IMR-90 (cell line): ENCODE results near the gene BAZ2B. TPM values are rescaled to one million over a fixed set of nuclear protein-coding genes. Genes with fewer than 3 reads are reported as not detected.

Experiments used
- ATAC-seq: fragments of 200-7000 bp; cut with Tn5 transposase; 2 replicates; pipeline ENCODE4 v1.9.1; 2020; ENCODE audit warnings: low read depth, mild to moderate bottlenecking, moderate library complexity
- BruUV-seq: library from RNA; stranded (reverse); fragments of 400-500 nt; replicated peaks from 2 replicates; lab custom pipeline; 2021; lab: Mats Ljungman, UMichigan
- CTCF ChIA-PET: fragments of 300-600 bp; formaldehyde crosslinking; extraction: SDS; loops from one replicate; lab custom pipeline; 2021; ENCODE audit warnings: antibody characterized with exemption; lab: Yijun Ruan, JAX
- POLR2A ChIA-PET: fragments of 300-600 bp; sonication (Branson Sonifier 250); formaldehyde crosslinking; loops from one replicate; lab custom pipeline; 2022; ENCODE audit warnings: antibody characterized with exemption; ENCODE audit not compliant: unreplicated experiment; lab: Charles Lee
- DNase-seq: peaks from one replicate; pipeline ENCODE4 v3.0.0; 2013
- H2AFZ ChIP-seq: replicated peaks from 2 replicates; pipeline ENCODE3; 2013; ENCODE audit warnings: low read length, mild to moderate bottlenecking; ENCODE audit not compliant: poor library complexity
- H2AK5ac ChIP-seq: 2 replicates; pipeline ENCODE4 v1.6.1; 2013; ENCODE audit warnings: low read depth, low read length, inconsistent platforms
- H2AK9ac ChIP-seq: replicated peaks from 2 replicates; pipeline ENCODE3; 2013; ENCODE audit warnings: mild to moderate bottlenecking, low read depth, low read length, moderate library complexity; ENCODE audit not compliant: poor library complexity
- H2BK120ac ChIP-seq: 2 replicates; pipeline ENCODE4 v1.6.1; 2013; ENCODE audit warnings: low read depth, low read length, inconsistent platforms
- H2BK15ac ChIP-seq: 3 replicates; pipeline ENCODE4 v1.6.1; 2013; ENCODE audit warnings: low read depth, low read length, inconsistent platforms
- H2BK20ac ChIP-seq: 2 replicates; pipeline ENCODE4 v1.6.1; 2013; ENCODE audit warnings: low read depth, mild to moderate bottlenecking, inconsistent platforms, low read length, moderate library complexity
- H2BK5ac ChIP-seq: 2 replicates; pipeline ENCODE4 v1.6.1; 2013; ENCODE audit warnings: mild to moderate bottlenecking, low read depth, low read length, inconsistent platforms; ENCODE audit not compliant: poor library complexity, severe bottlenecking
- H3K14ac ChIP-seq: replicated peaks from 2 replicates; pipeline ENCODE4 v1.6.1; 2013; ENCODE audit warnings: low read depth, low read length, inconsistent platforms
- H3K18ac ChIP-seq: 2 replicates; pipeline ENCODE4 v1.6.1; 2013; ENCODE audit warnings: low read depth, low read length, control low read depth
- H3K23ac ChIP-seq: 2 replicates; pipeline ENCODE4 v1.6.1; 2013; ENCODE audit warnings: low read depth, low read length, inconsistent platforms
- H3K27ac ChIP-seq: 2 replicates; pipeline ENCODE4 v1.5.1; 2013; ENCODE audit warnings: mild to moderate bottlenecking, control low read depth, low read length; ENCODE audit not compliant: insufficient read depth
- H3K27me3 ChIP-seq: 2 replicates; pipeline ENCODE4 v1.6.1; 2013; ENCODE audit warnings: low read length; ENCODE audit not compliant: control insufficient read depth, insufficient read depth
- H3K36me3 ChIP-seq: 2 replicates; pipeline ENCODE4 v1.6.1; 2013; ENCODE audit warnings: low read length, mixed read lengths; ENCODE audit not compliant: control insufficient read depth, insufficient read depth
- H3K4ac ChIP-seq: 2 replicates; pipeline ENCODE4 v1.6.1; 2013; ENCODE audit warnings: low read depth, low read length, inconsistent platforms
- H3K4me1 ChIP-seq: 2 replicates; pipeline ENCODE4 v1.6.1; 2013; ENCODE audit warnings: low read length, mixed read lengths; ENCODE audit not compliant: control insufficient read depth, insufficient read depth
- H3K4me2 ChIP-seq: 2 replicates; pipeline ENCODE4 v1.6.1; 2013; ENCODE audit warnings: low read depth, mild to moderate bottlenecking, control low read depth, low read length, moderate library complexity
- H3K4me3 ChIP-seq: 2 replicates; pipeline ENCODE4 v1.5.1; 2013; ENCODE audit warnings: low read depth, mild to moderate bottlenecking, control low read depth, low read length, moderate library complexity; ENCODE audit not compliant: insufficient read depth
- H3K56ac ChIP-seq: 2 replicates; pipeline ENCODE4 v1.6.1; 2013; ENCODE audit warnings: low read length, inconsistent platforms; ENCODE audit not compliant: insufficient read depth; ENCODE audit errors: extremely low read depth
- H3K79me1 ChIP-seq, 2 experiments: 2 replicates each; pipeline ENCODE4 v1.6.1; 2013; ENCODE audit warnings: low read length in 2 of 2, inconsistent platforms in 1 of 2, low read depth in 1 of 2
- H3K9ac ChIP-seq: 2 replicates; pipeline ENCODE4 v1.6.1; 2013; ENCODE audit warnings: low read depth, low read length, control low read depth
- H3K9me1 ChIP-seq: 2 replicates; pipeline ENCODE4 v1.6.1; 2013; ENCODE audit warnings: low read length, inconsistent platforms; ENCODE audit not compliant: insufficient read depth
- H3K9me3 ChIP-seq: 2 replicates; pipeline ENCODE4 v1.6.1; 2013; ENCODE audit warnings: low read length; ENCODE audit not compliant: control insufficient read depth, insufficient read depth
- H4K20me1 ChIP-seq: 2 replicates; pipeline ENCODE4 v1.6.1; 2013; ENCODE audit warnings: low read length, inconsistent platforms; ENCODE audit not compliant: insufficient read depth
- H4K5ac ChIP-seq: 2 replicates; pipeline ENCODE4 v1.6.1; 2013; ENCODE audit warnings: mild to moderate bottlenecking, low read depth, low read length, control low read depth
- H4K8ac ChIP-seq, 2 experiments: 2 replicates each; pipeline ENCODE4 v1.6.1; 2013; ENCODE audit warnings: low read depth in 2 of 2, low read length in 2 of 2, control low read depth in 1 of 2, inconsistent platforms in 1 of 2
- H4K91ac ChIP-seq: 2 replicates; pipeline ENCODE4 v1.6.1; 2013; ENCODE audit warnings: low read depth, low read length, inconsistent platforms; ENCODE audit not compliant: insufficient read depth
- BHLHE40 ChIP-seq: fragments of 150-350 bp; IDR thresholded peaks from 2 replicates; pipeline ENCODE4 v1.6.1; 2016; ENCODE audit warnings: mild to moderate bottlenecking, low read depth, low read length
- WGBS, 2 experiments: methylation state at CpG; one replicate each; pipeline versions ENCODE4 v1.1.5 to v1.1.7; 2013; ENCODE audit warnings: missing lambda C conversion rate in 2 of 2; ENCODE audit not compliant: insufficient read length in 1 of 2; ENCODE audit errors: extremely low coverage in 2 of 2; 5-methylcytosine and 5-hydroxymethylcytosine counted together
- dilution Hi-C: fragments of 300-500 bp; cut with HindIII; formaldehyde crosslinking; loops from one replicate; pipeline ENCODE4 v1.14.3; 2018; ENCODE audit warnings: low sequenced_read_pairs; ENCODE audit not compliant: unreplicated experiment
- in situ Hi-C: fragments of 300-500 bp; cut with MboI; formaldehyde crosslinking; loops from 3 replicates; pipeline ENCODE4 v1.14.3; 2019; ENCODE audit warnings: low sequenced_read_pairs, inconsistent platforms, mixed read lengths
- intact Hi-C: fragments of 100-400 bp; cut with micrococcal nuclease; formaldehyde crosslinking; loops from 2 replicates; pipeline ENCODE4 v1.10.0; 2022
- polyA plus RNA-seq, 3 experiments: library from polyadenylated mRNA; depleted of rRNA; stranded (reverse); fragments of >200 nt; gene quantifications; 2 replicates each; pipeline ENCODE4 v1.2.3, GENCODE V29; 2012; ENCODE audit warnings: low replicate concordance in 1 of 3
- total RNA-seq: library from RNA; depleted of rRNA; stranded (reverse); fragments of >200 nt; gene quantifications from 2 replicates; pipeline ENCODE4 v1.2.3, GENCODE V29; 2012

The BAZ2B gene
- total and polyA plus RNA-seq, 2 of the 4 experiments (the other 2 are of a cell fraction): 8.9 to 42.1 TPM

GRCh38 chr2:159419403-159419802 is 196.9 kb downstream of the BAZ2B start:
- dilution Hi-C loops: no loop called here
- no peaks in the 10 kb centered on the region for H4K20me1 ChIP-seq
- H2BK20ac ChIP-seq: no peak overlapping the region
- H2BK5ac ChIP-seq: no peak overlapping the region
- H3K9ac ChIP-seq: no peak overlapping the region
- intact Hi-C loops: no loop called here
- no peak overlapping the region for H4K91ac ChIP-seq
- H2AK5ac ChIP-seq: no peak overlapping the region
- H3K14ac ChIP-seq: no peak overlapping the region
- no peaks in the 10 kb centered on the region for H3K27me3 ChIP-seq
- peaks cover 8% of the 10 kb centered on the region for H3K36me3 ChIP-seq
- WGBS, 2 experiments: no CpG with 5 or more reads among the region's 2 CpGs
- H3K18ac ChIP-seq: no peak overlapping the region
- H2AFZ ChIP-seq: no peak overlapping the region
- no peaks in the 10 kb centered on the region for H3K79me1 ChIP-seq
- no peak overlapping the region for H4K8ac ChIP-seq
- H3K23ac ChIP-seq: no peak overlapping the region
- no peak for ATAC-seq
- H3K4me2 ChIP-seq: no peak overlapping the region
- TF ChIP-seq BHLHE40: no peak
- ChIA-PET POLR2A (no interaction called here), CTCF (interaction anchor here (1.2 kb wide), 1 partner anchor 9 kb away, joined by 3 read pairs; no protein-coding TSS in a partner anchor)
- no peak overlapping the region for H3K4me3 ChIP-seq
- H3K9me3 ChIP-seq: no peaks in the 10 kb centered on the region
- no peak for DNase-seq
- no peak overlapping the region for H3K27ac ChIP-seq
- H3K56ac ChIP-seq: no peak overlapping the region
- no peaks in the 10 kb centered on the region for H3K4me1 ChIP-seq
- no TSS peak for BruUV-seq
- H3K9me1 ChIP-seq: no peaks in the 10 kb centered on the region
- no peak overlapping the region for H2BK120ac ChIP-seq
- no peak overlapping the region for H2BK15ac ChIP-seq
- no peak overlapping the region for H4K5ac ChIP-seq
- H3K4ac ChIP-seq: no peak overlapping the region
- in situ Hi-C loops: no loop called here
- no peak overlapping the region for H2AK9ac ChIP-seq
